Measurements from ENCODE around the gene DSCAML1.

Gene DSCAML1

GRCh38 chr11:117669616-117670015 lies 127.4 kb downstream of the DSCAML1 start:
- Histone ChIP-seq H3K36me3 (no peaks in the 10 kb centered on the region), H3K4me1 (peaks cover 15% of the 10 kb centered on the region), H3K27me3 (no peaks in the 10 kb centered on the region), H3K9me3 (no peaks in the 10 kb centered on the region), H3K4me3 (ENCODE audit: low read depth, low read length) (no peak overlapping the region)
- TF ChIP-seq CTCF (IDR thresholded peaks at IDR 0.05; ENCODE audit: low read depth, low read length), result no peak
- no peak for DNase-seq

- no peak for TF ChIP-seq CTCF (IDR thresholded peaks at IDR 0.05; ENCODE audit: low read depth, low read length)
- Histone ChIP-seq H3K4me3 (ENCODE audit: low read depth, low read length) (no peak overlapping the region), H3K36me3 (no peaks in the 10 kb centered on the region), H3K27me3 (no peaks in the 10 kb centered on the region), H3K9me3 (no peaks in the 10 kb centered on the region), H3K4me1 (peaks cover 15% of the 10 kb centered on the region)
- DNase-seq, result no peak
These were observed 128.0 kb downstream of the DSCAML1 start for GRCh38 chr11:117669062-117669461.

- no peaks in the 10 kb centered on the region for H3K36me3 ChIP-seq
- DNase-seq, result no peak
- H3K27me3 ChIP-seq, result no peaks in the 10 kb centered on the region
These were observed 128.7 kb downstream of the DSCAML1 start for GRCh38 chr11:117668321-117668751.

GRCh38 chr11:117664897-117665296 lies 132.1 kb downstream of the DSCAML1 start:
- H3K36me3 ChIP-seq, result no peaks in the 10 kb centered on the region
- peaks cover 11% of the 10 kb centered on the region; the same call in 1 of the 2 replicates for H3K4me1 ChIP-seq
- no peaks in the 10 kb centered on the region for H3K9me3 ChIP-seq
- no peak overlapping the region for H3K4me3 ChIP-seq (ENCODE audit: low read depth, low read length)
- no peak for DNase-seq
- TF ChIP-seq CTCF (IDR thresholded peaks at IDR 0.05; ENCODE audit: low read depth, low read length), result no peak
- no peaks in the 10 kb centered on the region for H3K27me3 ChIP-seq

More at GRCh38 chr11:117668321-117668751, 128.7 kb downstream of the DSCAML1 start:
- peaks cover 11% of the 10 kb centered on the region for H3K4me1 ChIP-seq
- TF ChIP-seq CTCF (IDR thresholded peaks at IDR 0.05; ENCODE audit: low read depth, low read length), result no peak
- no peaks in the 10 kb centered on the region for H3K9me3 ChIP-seq
- no peak overlapping the region for H3K4me3 ChIP-seq (ENCODE audit: low read depth, low read length)

- Histone ChIP-seq H3K4me3 (ENCODE audit: low read depth, low read length) (no peak overlapping the region), H3K27me3 (no peaks in the 10 kb centered on the region), H3K4me1 (peaks cover 11% of the 10 kb centered on the region; the same call in 1 of the 2 replicates), H3K9me3 (no peaks in the 10 kb centered on the region), H3K36me3 (no peaks in the 10 kb centered on the region)
- no peak for DNase-seq
- TF ChIP-seq CTCF (IDR thresholded peaks at IDR 0.05; ENCODE audit: low read depth, low read length), result no peak
These were observed 133.2 kb downstream of the DSCAML1 start for GRCh38 chr11:117663821-117664220.

GRCh38 chr11:117663414-117663813 lies 133.6 kb downstream of the DSCAML1 start:
- Histone ChIP-seq H3K9me3 (no peaks in the 10 kb centered on the region), H3K27me3 (no peaks in the 10 kb centered on the region)
- no peak for TF ChIP-seq CTCF (IDR thresholded peaks at IDR 0.05; ENCODE audit: low read depth, low read length)

More at GRCh38 chr11:117663414-117663813, 133.6 kb downstream of the DSCAML1 start:
- H3K36me3 ChIP-seq, result no peaks in the 10 kb centered on the region
- DNase-seq, result no peak
- H3K4me1 ChIP-seq, result peaks cover 11% of the 10 kb centered on the region; the same call in 1 of the 2 replicates
- H3K4me3 ChIP-seq (ENCODE audit: low read depth, low read length), result no peak overlapping the region
